Measurements from ENCODE around the gene KCNK4. TPM values are rescaled to one million over a fixed set of nuclear protein-coding genes. Genes with fewer than 3 reads are reported as not detected.
"Not testable (repeated sequence)": the region's sequence is repeated elsewhere in the genome, so short reads cannot be mapped to it uniquely, and the experiment has no call there.

The KCNK4 gene
- total and polyA plus RNA-seq, 5 donors from 2014 or later, result not detected

GRCh38 chr11:64314805-64315561 is 23.9 kb downstream of the KCNK4 start:
- peaks cover 4% of the 10 kb centered on the region for H3K36me3 ChIP-seq (ENCODE audit: control insufficient read depth, insufficient read depth, low read length)
- no peak for ATAC-seq (ENCODE audit: low read depth in 2 of 2)
- Mint-ChIP-seq H3K4me1 (peaks cover 0 to 59% (median 29%) of the 10 kb centered on the region in 4 donors), H3K4me3 (peak overlapping the region in 2 of 4 donors; percentile 24 to 80), H3K27ac (peak overlapping the region in 1 of 3 donors; percentile 26), H3K36me3 (peaks cover 14% of the 10 kb centered on the region), H3K27me3 (no peaks in the 10 kb centered on the region), H3K9me3 (peaks cover 0 to 2% (median 0%) of the 10 kb centered on the region in 7 donors)
- H3K4me1 ChIP-seq (ENCODE audit: control insufficient read depth, insufficient read depth, low read length, poor library complexity, severe bottlenecking), result peaks cover 31% of the 10 kb centered on the region
- H3K27ac ChIP-seq (ENCODE audit: insufficient read depth, low read length, poor library complexity, severe bottlenecking), result no peak overlapping the region
- DNase-seq, result no peak
- H3K4me3 ChIP-seq (ENCODE audit: low read depth, low read length), result no peak overlapping the region
- H3K9me3 ChIP-seq (ENCODE audit: control insufficient read depth in 2 of 2, low read length in 2 of 2), result no peaks in the 10 kb centered on the region
- H3K27me3 ChIP-seq (ENCODE audit: control insufficient read depth, insufficient read depth, low read length), result no peaks in the 10 kb centered on the region

GRCh38 chr11:64315667-64316526 is 24.8 kb downstream of the KCNK4 start:
- Histone ChIP-seq H3K4me1 (ENCODE audit: control insufficient read depth, insufficient read depth, low read length, poor library complexity, severe bottlenecking) (peaks cover 31% of the 10 kb centered on the region), H3K27ac (ENCODE audit: insufficient read depth, low read length, poor library complexity, severe bottlenecking) (peak overlapping the region; percentile 98)
- H3K27me3 ChIP-seq (ENCODE audit: control insufficient read depth, insufficient read depth, low read length); H3K4me3 ChIP-seq (ENCODE audit: low read depth, low read length); H3K27me3 Mint-ChIP-seq; H3K36me3 ChIP-seq (ENCODE audit: control insufficient read depth, insufficient read depth, low read length); ATAC-seq (ENCODE audit: low read depth in 2 of 2); DNase-seq; H3K9me3 Mint-ChIP-seq; H3K9me3 ChIP-seq (ENCODE audit: control insufficient read depth in 2 of 2, low read length in 2 of 2): not testable (repeated sequence)
- Mint-ChIP-seq H3K27ac (peak overlapping the region; percentile 99 to 100 (median 100)), H3K36me3 (peaks cover 22% of the 10 kb centered on the region), H3K4me3 (peak overlapping the region; percentile 93 to 97 (median 96)), H3K4me1 (peaks cover 0 to 57% (median 32%) of the 10 kb centered on the region in 4 donors)

GRCh38 chr11:64316672-64317324 is 25.7 kb downstream of the KCNK4 start:
- H3K36me3 ChIP-seq (ENCODE audit: control insufficient read depth, insufficient read depth, low read length), result peaks cover 8% of the 10 kb centered on the region
- Mint-ChIP-seq H3K27ac (peak overlapping the region; percentile 99 to 100 (median 100)), H3K9me3 (peaks cover 0 to 2% (median 0%) of the 10 kb centered on the region in 7 donors), H3K4me1 (peaks cover 0 to 57% (median 32%) of the 10 kb centered on the region in 4 donors), H3K27me3 (no peaks in the 10 kb centered on the region), H3K4me3 (peak overlapping the region; percentile 93 to 97 (median 96)), H3K36me3 (peaks cover 28% of the 10 kb centered on the region)
- no peaks in the 10 kb centered on the region for H3K9me3 ChIP-seq (ENCODE audit: control insufficient read depth in 2 of 2, low read length in 2 of 2)
- peak in 2 of 3 donors; percentile 28 to 67 for DNase-seq
- peak overlapping the region; percentile 98 for H3K27ac ChIP-seq (ENCODE audit: insufficient read depth, low read length, poor library complexity, severe bottlenecking)
- H3K4me3 ChIP-seq (ENCODE audit: low read depth, low read length), result peak overlapping the region; percentile 89
- no peak for ATAC-seq (ENCODE audit: low read depth in 2 of 2)
- H3K27me3 ChIP-seq (ENCODE audit: control insufficient read depth, insufficient read depth, low read length), result no peaks in the 10 kb centered on the region
- H3K4me1 ChIP-seq (ENCODE audit: control insufficient read depth, insufficient read depth, low read length, poor library complexity, severe bottlenecking), result peaks cover 31% of the 10 kb centered on the region

GRCh38 chr11:64317325-64317960 is 26.3 kb downstream of the KCNK4 start, which contains the start of gene TRMT112:
Gene TRMT112, minus strand, starts transcription at chr11:64317559. Its CDS starts 33 bp downstream, at chr11:64317526.
- peaks cover 0 to 2% (median 0%) of the 10 kb centered on the region in 7 donors for H3K9me3 Mint-ChIP-seq
- no peaks in the 10 kb centered on the region for H3K27me3 Mint-ChIP-seq
- peak; percentile 98 for DNase-seq
- Histone ChIP-seq H3K4me3 (ENCODE audit: low read depth, low read length) (peak within 1 kb of the TSS; percentile 89), H3K27ac (ENCODE audit: insufficient read depth, low read length, poor library complexity, severe bottlenecking) (peak within 1 kb of the TSS; percentile 98), H3K27me3 (ENCODE audit: control insufficient read depth, insufficient read depth, low read length) (no peaks in the 10 kb centered on the region), H3K4me1 (ENCODE audit: control insufficient read depth, insufficient read depth, low read length, poor library complexity, severe bottlenecking) (peaks cover 31% of the 10 kb centered on the region), H3K9me3 (ENCODE audit: control insufficient read depth in 2 of 2, low read length in 2 of 2) (no peaks in the 10 kb centered on the region), H3K36me3 (ENCODE audit: control insufficient read depth, insufficient read depth, low read length) (peaks cover 8% of the 10 kb centered on the region)
- H3K36me3 Mint-ChIP-seq, result peaks cover 27% of the 10 kb centered on the region
- H3K4me3 Mint-ChIP-seq, result peak within 1 kb of the TSS; percentile 93 to 97 (median 96)
- peaks cover 0 to 54% (median 32%) of the 10 kb centered on the region in 4 donors for H3K4me1 Mint-ChIP-seq
- peak; percentile 81 for ATAC-seq (ENCODE audit: low read depth in 2 of 2)
- H3K27ac Mint-ChIP-seq, result peak within 1 kb of the TSS; percentile 99 to 100 (median 100)

GRCh38 chr11:64317961-64318765 is 27.1 kb downstream of the KCNK4 start, which contains the start of gene PRDX5:
Gene PRDX5, plus strand, starts transcription at chr11:64318121. Its CDS starts 95 bp downstream, at chr11:64318216.
- H3K36me3 Mint-ChIP-seq, result peaks cover 21% of the 10 kb centered on the region
- Histone ChIP-seq H3K4me1 (ENCODE audit: control insufficient read depth, insufficient read depth, low read length, poor library complexity, severe bottlenecking) (peaks cover 31% of the 10 kb centered on the region), H3K9me3 (ENCODE audit: control insufficient read depth in 2 of 2, low read length in 2 of 2) (no peaks in the 10 kb centered on the region), H3K36me3 (ENCODE audit: control insufficient read depth, insufficient read depth, low read length) (peaks cover 8% of the 10 kb centered on the region), H3K27me3 (ENCODE audit: control insufficient read depth, insufficient read depth, low read length) (no peaks in the 10 kb centered on the region), H3K4me3 (ENCODE audit: low read depth, low read length) (peak within 1 kb of the TSS; percentile 89), H3K27ac (ENCODE audit: insufficient read depth, low read length, poor library complexity, severe bottlenecking) (peak within 1 kb of the TSS; percentile 98)
- no peaks in the 10 kb centered on the region for H3K27me3 Mint-ChIP-seq
- peaks cover 0 to 47% (median 28%) of the 10 kb centered on the region in 4 donors for H3K4me1 Mint-ChIP-seq
- DNase-seq (peak; percentile 93 to 98 (median 97)), ATAC-seq (ENCODE audit: low read depth in 2 of 2) (peak; percentile 78 to 82)
- peak within 1 kb of the TSS; percentile 99 to 100 (median 100) for H3K27ac Mint-ChIP-seq
- peak within 1 kb of the TSS; percentile 93 to 97 (median 96) for H3K4me3 Mint-ChIP-seq
- H3K9me3 Mint-ChIP-seq, result no peaks in the 10 kb centered on the region

GRCh38 chr11:64318766-64319761 is 28.0 kb downstream of the KCNK4 start:
- Mint-ChIP-seq H3K27ac (peak overlapping the region; percentile 95 to 100 (median 99)), H3K36me3 (peaks cover 18% of the 10 kb centered on the region), H3K4me3 (peak overlapping the region; percentile 93 to 97 (median 96)), H3K9me3 (no peaks in the 10 kb centered on the region), H3K4me1 (peaks cover 0 to 44% (median 26%) of the 10 kb centered on the region in 4 donors), H3K27me3 (no peaks in the 10 kb centered on the region)
- no peaks in the 10 kb centered on the region for H3K27me3 ChIP-seq (ENCODE audit: control insufficient read depth, insufficient read depth, low read length)
- peaks cover 31% of the 10 kb centered on the region for H3K4me1 ChIP-seq (ENCODE audit: control insufficient read depth, insufficient read depth, low read length, poor library complexity, severe bottlenecking)
- ATAC-seq (ENCODE audit: low read depth in 2 of 2), result no peak
- H3K9me3 ChIP-seq (ENCODE audit: control insufficient read depth in 2 of 2, low read length in 2 of 2), result no peaks in the 10 kb centered on the region
- peaks cover 8% of the 10 kb centered on the region for H3K36me3 ChIP-seq (ENCODE audit: control insufficient read depth, insufficient read depth, low read length)
- peak overlapping the region; percentile 26 for H3K4me3 ChIP-seq (ENCODE audit: low read depth, low read length)
- H3K27ac ChIP-seq (ENCODE audit: insufficient read depth, low read length, poor library complexity, severe bottlenecking), result peak overlapping the region; percentile 98
- no peak for DNase-seq
